K562 (cell line): ENCODE data around the gene SNX17. TPM values are rescaled to one million over a fixed set of nuclear protein-coding genes. Genes with fewer than 3 reads are reported as not detected.
A peak's percentile ranks its signal among the peaks of the same experiment; 100 is the strongest.

Source experiments
- ATF2 ChIP-seq: sonication (generic); formaldehyde crosslinking; IDR thresholded peaks from 2 replicates; pipeline ENCODE4 v1.8.1; 2022; ENCODE audit warnings: missing genetic modification reagents
- BHLHE40 ChIP-seq: IDR thresholded peaks from 2 replicates; pipeline ENCODE4 v1.6.1; 2011; ENCODE audit warnings: low read length, improper control_type of control experiment
- ESRRA ChIP-seq: fragments of 450-650 bp; IDR thresholded peaks from 2 replicates; pipeline ENCODE4 v1.6.1; 2014; ENCODE audit warnings: low read depth, mild to moderate bottlenecking, moderate library complexity, borderline replicate concordance
- EWSR1 ChIP-seq: fragments of 450-650 bp; IDR thresholded peaks from 2 replicates; pipeline ENCODE4 v1.6.1; 2018; ENCODE audit warnings: borderline replicate concordance, mild to moderate bottlenecking, low read depth, moderate library complexity; ENCODE audit not compliant: partially characterized antibody
- GABPB2 ChIP-seq: fragments of 250-450 bp; sonication (Bioruptor Pico); conservative IDR thresholded peaks from 2 replicates; pipeline ENCODE4 v1.5.1; 2021; ENCODE audit warnings: mild to moderate bottlenecking
- ID3 ChIP-seq, 2 experiments: fragments of 250-450 bp in 1 of 2; fragments of 450-650 bp in 1 of 2; sonication (Bioruptor Pico) in 1 of 2; IDR thresholded peaks; 2 replicates each; pipeline versions ENCODE4 v1.6.1 to v1.8.0; 2016 to 2021; ENCODE audit warnings: mild to moderate bottlenecking in 2 of 2, moderate library complexity in 2 of 2, missing compliant biosample characterization in 1 of 2, missing genetic modification characterization in 1 of 2
- ILK ChIP-seq: fragments of 450-650 bp; IDR thresholded peaks from 2 replicates; pipeline ENCODE4 v1.6.1; 2016; ENCODE audit warnings: missing genetic modification characterization, low read depth, mild to moderate bottlenecking, missing compliant biosample characterization, moderate library complexity, borderline replicate concordance
- KDM2B ChIP-seq: fragments of 250-450 bp; sonication (Bioruptor Pico); IDR thresholded peaks from 2 replicates; pipeline ENCODE4 v1.8.0; 2021; ENCODE audit warnings: mild to moderate bottlenecking, moderate library complexity
- NFE2L1 ChIP-seq: fragments of 450-650 bp; IDR thresholded peaks from 2 replicates; pipeline ENCODE4 v1.6.1; 2016; ENCODE audit warnings: missing genetic modification characterization, low read depth, mild to moderate bottlenecking, missing compliant biosample characterization, moderate library complexity, borderline replicate concordance
- PHF8 ChIP-seq: fragments of 200-600 bp; sonication (generic); IDR thresholded peaks from 2 replicates; pipeline ENCODE4 v1.6.1; 2012; ENCODE audit warnings: mixed run types, mild to moderate bottlenecking, inconsistent platforms, low read length, moderate library complexity, borderline replicate concordance
- POLR2A ChIP-seq: fragments of 450-650 bp; conservative IDR thresholded peaks from 2 replicates; pipeline ENCODE4 v1.6.1; 2016
- SLC30A9 ChIP-seq: fragments of 250-450 bp; sonication (Bioruptor Pico); IDR thresholded peaks from 2 replicates; pipeline ENCODE4 v1.8.0; 2022; ENCODE audit warnings: mild to moderate bottlenecking, moderate library complexity
- TRIM28 ChIP-seq: fragments of 450-650 bp; IDR thresholded peaks from 2 replicates; pipeline ENCODE4 v1.6.1; 2017
- ZFP36 ChIP-seq: fragments of 150-350 bp; IDR thresholded peaks from 2 replicates; pipeline ENCODE4 v1.6.1; 2018; ENCODE audit warnings: low read length, low read depth; ENCODE audit not compliant: partially characterized antibody
- ZNF263 ChIP-seq: sonication (generic); formaldehyde crosslinking; IDR thresholded peaks from 2 replicates; pipeline ENCODE4 v1.8.0; 2022; ENCODE audit warnings: mild to moderate bottlenecking, missing genetic modification reagents, borderline replicate concordance
- ZNF280A ChIP-seq: fragments of 450-650 bp; IDR thresholded peaks from 2 replicates; pipeline ENCODE4 v1.6.1; 2018; ENCODE audit warnings: mild to moderate bottlenecking, low read depth; ENCODE audit not compliant: partially characterized antibody
- ZNF740 ChIP-seq, 3 experiments: fragments of 200-800 bp in 1 of 3; sonication (Bioruptor generic) in 1 of 3; sonication (generic) in 1 of 3; formaldehyde crosslinking in 1 of 3; IDR thresholded peaks; 2 replicates each; pipeline versions ENCODE4 v1.6.1 to v1.8.0; 2016 to 2022; ENCODE audit warnings: mild to moderate bottlenecking in 2 of 3, missing compliant biosample characterization in 2 of 3, missing genetic modification characterization in 2 of 3, missing genetic modification reagents in 1 of 3
- polyA plus RNA-seq, 8 experiments: library from polyadenylated mRNA; depleted of rRNA in 4 of 8; stranded (reverse) in 5 of 8; unstranded in 3 of 8; fragments of >200 nt; fragmentation: Nextera tagmentation in 2 of 8; fragmentation: Illumina TruSeq in 1 of 8; extraction: Ambion mirVana in 2 of 8; extraction: Trizol in 1 of 8; gene quantifications; 2 replicates each; pipeline versions ENCODE4 v1.2.1 to v1.2.3, GENCODE V29; 2011 to 2014; ENCODE audit warnings: inconsistent platforms in 1 of 8, missing spikeins in 1 of 8
- total RNA-seq, 7 experiments: library from RNA; depleted of rRNA in 6 of 7; stranded (reverse); fragments of >200 nt in 6 of 7; fragmentation: Illumina TruSeq in 2 of 7; extraction: Trizol in 2 of 7; gene quantifications; 2 replicates each; pipeline versions ENCODE4 v1.2.1 to v1.2.3, GENCODE V29; 2011 to 2021; ENCODE audit warnings: low replicate concordance in 1 of 7
- TF ChIP-seq, protein P1 (sequence below): fragments of 450-650 bp; IDR thresholded peaks from 2 replicates; pipeline ENCODE4 v1.6.1; 2017; ENCODE audit warnings: mild to moderate bottlenecking, moderate library complexity
- TF ChIP-seq, protein P2 (sequence below): fragments of 250-450 bp; sonication (Bioruptor Pico); IDR thresholded peaks from 2 replicates; pipeline ENCODE4 v1.8.0; 2021; ENCODE audit warnings: borderline replicate concordance, mild to moderate bottlenecking, moderate library complexity; ENCODE audit not compliant: poor library complexity, severe bottlenecking

SNX17 gene
- total and polyA plus RNA-seq, 9 of the 15 experiments (the other 6 are each of a cell fraction or from before 2014, with no cell fraction given) = 3.0 to 75.7 (median 54.6) TPM

DNA sequence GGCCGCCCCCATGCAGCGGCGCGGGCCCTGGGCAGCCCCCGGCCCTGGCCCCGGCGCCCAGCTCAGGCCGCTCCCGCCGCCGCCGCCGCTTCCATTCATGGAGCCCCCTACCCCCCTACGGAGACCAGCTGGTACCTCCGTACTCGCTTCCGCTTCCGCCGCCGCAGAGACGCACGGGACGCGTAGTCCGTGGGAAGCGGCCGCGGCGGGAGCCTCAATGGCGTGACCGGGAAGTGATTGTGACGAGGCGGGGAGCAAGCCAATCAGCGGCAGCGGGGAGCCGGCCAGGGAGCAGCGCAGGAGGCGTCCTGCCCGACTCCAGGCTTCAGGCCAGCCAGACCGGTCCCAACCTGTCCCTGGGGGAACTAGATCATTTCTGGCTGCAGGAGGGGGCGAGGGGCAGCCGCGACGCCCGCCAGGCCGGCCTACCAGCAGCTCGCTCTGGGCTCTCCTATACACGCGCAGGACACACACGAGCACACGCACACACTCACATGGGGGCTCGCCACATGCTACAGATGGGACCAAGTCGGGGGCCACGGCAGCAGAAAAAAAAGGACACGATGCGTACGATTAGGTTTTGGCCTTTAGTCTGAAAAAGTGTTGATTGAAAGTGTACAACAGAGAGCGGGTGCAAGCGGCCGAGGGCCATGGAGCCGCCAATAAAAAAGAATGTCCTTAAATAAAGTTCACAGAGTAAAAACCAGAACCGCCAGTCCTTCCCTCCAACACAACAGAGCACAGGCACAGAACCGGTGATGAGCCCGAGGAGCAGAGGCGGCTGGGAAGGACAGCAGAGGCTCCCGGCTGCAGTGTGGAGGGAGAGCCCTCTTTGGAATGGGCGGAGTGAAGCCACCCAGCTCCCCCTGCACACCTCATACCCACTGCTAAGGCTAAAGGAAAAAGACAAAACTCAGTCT, 10.5 kb downstream of the SNX17 start, which contains the start of gene ZNF513 (continued):
- TF ChIP-seq, protein P1, sequence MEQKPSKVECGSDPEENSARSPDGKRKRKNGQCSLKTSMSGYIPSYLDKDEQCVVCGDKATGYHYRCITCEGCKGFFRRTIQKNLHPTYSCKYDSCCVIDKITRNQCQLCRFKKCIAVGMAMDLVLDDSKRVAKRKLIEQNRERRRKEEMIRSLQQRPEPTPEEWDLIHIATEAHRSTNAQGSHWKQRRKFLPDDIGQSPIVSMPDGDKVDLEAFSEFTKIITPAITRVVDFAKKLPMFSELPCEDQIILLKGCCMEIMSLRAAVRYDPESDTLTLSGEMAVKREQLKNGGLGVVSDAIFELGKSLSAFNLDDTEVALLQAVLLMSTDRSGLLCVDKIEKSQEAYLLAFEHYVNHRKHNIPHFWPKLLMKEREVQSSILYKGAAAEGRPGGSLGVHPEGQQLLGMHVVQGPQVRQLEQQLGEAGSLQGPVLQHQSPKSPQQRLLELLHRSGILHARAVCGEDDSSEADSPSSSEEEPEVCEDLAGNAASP = no peak
- no peak for TF ChIP-seq SLC30A9
- TF ChIP-seq ZNF263 = no peak
- no peak for TF ChIP-seq ESRRA
- TF ChIP-seq POLR2A = peak; percentile 90
- TF ChIP-seq GABPB2 = no peak
- TF ChIP-seq TRIM28 = no peak; the same call in 1 of the 2 replicates
- no peak for TF ChIP-seq ILK (tag)
- peak; percentile 83 for TF ChIP-seq BHLHE40
- no peak for TF ChIP-seq NFE2L1
- no peak for TF ChIP-seq ZNF280A
- TF ChIP-seq, protein P2, sequence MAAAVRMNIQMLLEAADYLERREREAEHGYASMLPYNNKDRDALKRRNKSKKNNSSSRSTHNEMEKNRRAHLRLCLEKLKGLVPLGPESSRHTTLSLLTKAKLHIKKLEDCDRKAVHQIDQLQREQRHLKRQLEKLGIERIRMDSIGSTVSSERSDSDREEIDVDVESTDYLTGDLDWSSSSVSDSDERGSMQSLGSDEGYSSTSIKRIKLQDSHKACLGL (CRISPR knock-in tag) = no peak
- no peak for TF ChIP-seq ID3 (CRISPR knock-in tag; IDR thresholded peaks at IDR 0.05)
- TF ChIP-seq ID3 (tag; IDR thresholded peaks at IDR 0.05) = peak; percentile 58; the same call in 1 of the 2 replicates
- no peak for TF ChIP-seq EWSR1
- TF ChIP-seq ZNF740 (CRISPR knock-in tag; IDR thresholded peaks at IDR 0.05) = no peak
- TF ChIP-seq ZNF740 (tag; IDR thresholded peaks at IDR 0.05) = no peak
- TF ChIP-seq PHF8 = peak; percentile 77; the same call in 1 of the 2 replicates
- TF ChIP-seq ATF2 (CRISPR knock-in tag) = no peak
- TF ChIP-seq KDM2B (CRISPR knock-in tag) = no peak
- no peak for TF ChIP-seq ZFP36
